Measurements from ENCODE around the gene TPP2. TPM values are rescaled to one million over a fixed set of nuclear protein-coding genes. Genes with fewer than 3 reads are reported as not detected.

TPP2 gene
- total RNA-seq, 4 donors from 2014 or later: 38.2 to 78.2 (median 68.1) TPM

DNA sequence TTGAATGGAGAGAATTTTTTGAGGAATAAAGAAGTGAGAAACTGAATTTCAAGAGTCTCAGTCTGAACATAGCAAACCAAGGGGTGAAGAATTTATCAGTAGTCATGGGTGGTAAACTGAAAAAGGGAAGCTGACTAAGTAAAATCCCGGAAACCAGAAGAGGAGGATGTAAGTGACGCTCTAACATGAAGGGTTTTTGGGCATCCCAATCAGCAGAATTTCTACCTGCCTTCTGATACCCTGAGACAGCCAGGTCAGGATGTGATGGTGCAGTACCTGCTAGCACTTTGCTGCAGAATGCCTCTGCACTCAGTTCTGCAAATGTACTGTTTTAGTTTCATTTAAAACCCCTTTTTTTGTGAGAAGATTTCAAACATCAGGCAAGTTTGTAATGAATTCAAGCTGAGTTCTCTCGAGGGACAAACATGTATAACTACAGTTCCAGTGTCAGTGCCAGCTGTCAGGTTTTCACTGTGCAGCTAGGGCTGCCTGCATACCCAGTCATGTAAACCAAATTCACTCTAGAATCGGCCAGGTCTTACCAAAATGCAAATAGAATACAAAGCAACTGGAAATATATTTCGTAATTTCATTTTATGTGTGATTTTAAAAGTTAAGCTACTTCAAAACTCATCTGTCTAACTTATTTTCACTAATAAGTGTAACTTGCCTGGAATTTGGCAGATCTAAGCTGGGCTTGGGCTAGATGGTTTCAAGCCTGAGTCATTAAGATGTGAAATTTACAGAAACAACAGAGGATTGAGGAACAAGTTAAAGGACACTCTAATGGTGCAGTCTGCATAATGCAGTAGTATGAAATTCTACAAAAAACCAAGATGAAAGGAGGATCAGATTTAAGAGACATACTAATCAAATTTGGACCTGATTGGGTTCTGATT lies 84.3 kb downstream of the TPP2 start:
- intact Hi-C loops (cut with DNase I; ENCODE audit: low total_unique reads): no loop called here

DNA sequence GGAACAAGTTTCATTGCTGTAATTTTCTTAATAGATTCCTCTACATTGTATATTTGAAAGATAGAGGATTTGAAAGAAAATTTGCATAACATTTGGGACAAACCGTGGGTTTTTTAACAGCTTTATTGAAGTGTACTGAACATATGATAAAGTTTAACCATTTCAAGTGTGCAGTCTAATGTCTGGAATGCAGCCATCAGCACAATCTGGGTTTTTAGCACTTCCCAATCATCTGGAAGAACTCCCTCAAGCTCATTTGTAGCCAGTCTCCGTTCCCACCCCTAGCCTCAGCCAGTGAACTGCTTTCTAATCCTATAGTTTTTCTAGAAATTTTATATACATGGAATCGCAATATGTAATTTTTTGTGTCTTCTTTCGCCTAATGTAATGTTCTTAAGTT lies 85.4 kb downstream of the TPP2 start:
- Histone ChIP-seq H3K4me1 (peaks cover 7 to 18% of the 10 kb centered on the region in 2 donors), H3K4me3 (no peak overlapping the region), H3K36me3 (peaks cover 0 to 12% of the 10 kb centered on the region in 2 donors), H3K27me3 (no peaks in the 10 kb centered on the region), H3K27ac (no peak overlapping the region), H3K9me3 (no peaks in the 10 kb centered on the region)
- intact Hi-C loops (cut with DNase I; ENCODE audit: low total_unique reads) (no loop called here), in situ Hi-C loops (cut with MboI; ENCODE audit: low sequenced_read_pairs in 4 of 4) (no loop called here)
- DNase-seq (no peak), ATAC-seq (no peak)
- no peak for TF ChIP-seq POLR2A (IDR thresholded peaks at IDR 0.05)
- TF ChIP-seq, protein P1, sequence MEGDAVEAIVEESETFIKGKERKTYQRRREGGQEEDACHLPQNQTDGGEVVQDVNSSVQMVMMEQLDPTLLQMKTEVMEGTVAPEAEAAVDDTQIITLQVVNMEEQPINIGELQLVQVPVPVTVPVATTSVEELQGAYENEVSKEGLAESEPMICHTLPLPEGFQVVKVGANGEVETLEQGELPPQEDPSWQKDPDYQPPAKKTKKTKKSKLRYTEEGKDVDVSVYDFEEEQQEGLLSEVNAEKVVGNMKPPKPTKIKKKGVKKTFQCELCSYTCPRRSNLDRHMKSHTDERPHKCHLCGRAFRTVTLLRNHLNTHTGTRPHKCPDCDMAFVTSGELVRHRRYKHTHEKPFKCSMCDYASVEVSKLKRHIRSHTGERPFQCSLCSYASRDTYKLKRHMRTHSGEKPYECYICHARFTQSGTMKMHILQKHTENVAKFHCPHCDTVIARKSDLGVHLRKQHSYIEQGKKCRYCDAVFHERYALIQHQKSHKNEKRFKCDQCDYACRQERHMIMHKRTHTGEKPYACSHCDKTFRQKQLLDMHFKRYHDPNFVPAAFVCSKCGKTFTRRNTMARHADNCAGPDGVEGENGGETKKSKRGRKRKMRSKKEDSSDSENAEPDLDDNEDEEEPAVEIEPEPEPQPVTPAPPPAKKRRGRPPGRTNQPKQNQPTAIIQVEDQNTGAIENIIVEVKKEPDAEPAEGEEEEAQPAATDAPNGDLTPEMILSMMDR (IDR thresholded peaks at IDR 0.05 in 4 of 5, conservative IDR thresholded peaks at IDR 0.05 in 1 of 5): no peak

More for the DNA sequence above, 84.3 kb downstream of the TPP2 start:
- DNase-seq (no peak), ATAC-seq (no peak)
- TF ChIP-seq, protein P1 (IDR thresholded peaks at IDR 0.05 in 4 of 5, conservative IDR thresholded peaks at IDR 0.05 in 1 of 5): no peak
- no peak for TF ChIP-seq POLR2A (IDR thresholded peaks at IDR 0.05)
- in situ Hi-C loops (cut with MboI; ENCODE audit: low sequenced_read_pairs in 4 of 4): no loop called here
- Histone ChIP-seq H3K4me1 (peaks cover 18 to 24% of the 10 kb centered on the region in 2 donors), H3K9me3 (no peaks in the 10 kb centered on the region), H3K27ac (peak overlapping the region in 1 of 4 donors; percentile 5), H3K27me3 (no peaks in the 10 kb centered on the region), H3K36me3 (peaks cover 0 to 12% of the 10 kb centered on the region in 2 donors), H3K4me3 (no peak overlapping the region)

DNA sequence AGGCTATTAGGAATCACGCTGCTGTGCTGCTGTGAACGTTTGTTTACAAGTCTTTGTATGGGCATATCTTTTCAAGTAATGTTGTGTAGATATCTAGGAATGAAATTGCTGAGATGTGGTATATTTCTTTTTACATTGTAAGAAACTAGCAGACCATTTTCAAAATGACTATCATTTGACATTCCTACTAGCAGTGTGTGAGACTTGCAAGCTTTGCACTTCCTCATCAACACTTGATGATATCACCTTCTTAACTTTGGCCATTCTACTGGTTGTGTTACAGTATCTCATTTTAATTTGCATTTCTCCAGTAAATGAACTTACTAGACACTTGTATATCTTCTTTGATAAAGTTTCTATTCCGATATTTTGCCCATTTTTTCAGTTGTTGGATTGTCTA lies 85.9 kb downstream of the TPP2 start:
- in situ Hi-C loops (cut with MboI; ENCODE audit: low sequenced_read_pairs in 4 of 4) (no loop called here), intact Hi-C loops (cut with DNase I; ENCODE audit: low total_unique reads) (no loop called here)
- Histone ChIP-seq H3K27ac (no peak overlapping the region), H3K4me1 (peaks cover 1 to 13% of the 10 kb centered on the region in 2 donors), H3K36me3 (peaks cover 0 to 12% of the 10 kb centered on the region in 2 donors), H3K27me3 (no peaks in the 10 kb centered on the region), H3K9me3 (no peaks in the 10 kb centered on the region), H3K4me3 (no peak overlapping the region)
- ATAC-seq (no peak), DNase-seq (no peak)
- no peak for TF ChIP-seq POLR2A (IDR thresholded peaks at IDR 0.05)
- TF ChIP-seq, protein P1 (IDR thresholded peaks at IDR 0.05 in 4 of 5, conservative IDR thresholded peaks at IDR 0.05 in 1 of 5): no peak

DNA sequence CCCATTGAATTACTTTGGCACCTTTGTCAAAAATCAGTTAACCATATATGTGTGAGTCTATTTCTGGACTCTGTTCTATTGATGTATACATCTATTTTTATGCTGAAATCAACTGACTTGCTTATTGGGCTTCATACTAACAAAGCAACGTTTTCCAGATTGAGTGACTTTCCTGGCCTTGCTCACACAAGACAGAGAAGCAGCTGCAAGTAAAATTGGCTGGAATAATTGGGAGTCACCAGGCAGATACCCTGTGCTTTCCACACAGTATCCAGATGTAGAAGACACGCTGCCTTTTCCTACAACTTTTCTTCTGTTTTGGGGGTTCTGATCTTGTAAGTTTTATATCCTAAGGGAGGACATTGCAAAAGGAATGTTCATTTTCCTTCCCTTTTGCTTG lies 86.9 kb downstream of the TPP2 start:
- in situ Hi-C loops (cut with MboI; ENCODE audit: low sequenced_read_pairs in 4 of 4): no loop called here
- Histone ChIP-seq H3K27me3 (no peaks in the 10 kb centered on the region), H3K36me3 (peaks cover 0 to 12% of the 10 kb centered on the region in 2 donors), H3K4me3 (no peak overlapping the region), H3K9me3 (no peaks in the 10 kb centered on the region), H3K27ac (no peak overlapping the region), H3K4me1 (peaks cover 0 to 6% of the 10 kb centered on the region in 2 donors)
- ATAC-seq (no peak), DNase-seq (no peak)
- no peak for TF ChIP-seq POLR2A (IDR thresholded peaks at IDR 0.05)
- TF ChIP-seq, protein P1 (IDR thresholded peaks at IDR 0.05 in 4 of 5, conservative IDR thresholded peaks at IDR 0.05 in 1 of 5): no peak
- intact Hi-C loops (cut with DNase I; ENCODE audit: low total_unique reads): no loop called here
